Measurements from ENCODE around the gene RAB11FIP5.

RAB11FIP5 gene

GRCh38 chr2:73034661-73035375 lies 77.9 kb downstream of the RAB11FIP5 start:
- POLR2A ChIA-PET, result interaction anchor here (0.7 kb wide), 2 partner anchors 29 to 1496 kb away, joined by 3 to 13 read pairs; no protein-coding TSS in a partner anchor
- TF ChIP-seq CTCF (IDR thresholded peaks at IDR 0.05; ENCODE audit: control extremely low read depth, extremely low read depth, low read depth, missing control alignments), result no peak
- CTCF ChIA-PET, result interaction anchor here (1.0 kb wide), 1 partner anchor 51 kb away, joined by 4 read pairs; no protein-coding TSS in a partner anchor
- DNase-seq (ENCODE audit: extremely low spot score), result no peak

GRCh38 chr2:73033766-73034381 lies 78.9 kb downstream of the RAB11FIP5 start:
- no peak for DNase-seq (ENCODE audit: extremely low spot score)
- ChIA-PET POLR2A (no interaction called here), CTCF (no interaction called here)

GRCh38 chr2:73033142-73033765 lies 79.5 kb downstream of the RAB11FIP5 start:
- no peak for TF ChIP-seq CTCF (IDR thresholded peaks at IDR 0.05; ENCODE audit: control extremely low read depth, extremely low read depth, low read depth, missing control alignments)
- CTCF ChIA-PET, result interaction anchor here (1.5 kb wide), 1 partner anchor 144 kb away, joined by 4 read pairs; no protein-coding TSS in a partner anchor
- POLR2A ChIA-PET, result no interaction called here
- no peak for DNase-seq (ENCODE audit: extremely low spot score)

More at GRCh38 chr2:73033766-73034381, 78.9 kb downstream of the RAB11FIP5 start:
- TF ChIP-seq CTCF (IDR thresholded peaks at IDR 0.05; ENCODE audit: control extremely low read depth, extremely low read depth, low read depth, missing control alignments), result no peak

GRCh38 chr2:73032702-73033097 lies 80.0 kb downstream of the RAB11FIP5 start:
- CTCF ChIA-PET, result interaction anchor here (1.3 to 1.5 kb wide), 2 partner anchors 39 to 144 kb away, joined by 3 to 4 read pairs; no protein-coding TSS in a partner anchor
- DNase-seq (ENCODE audit: extremely low spot score), result no peak
- POLR2A ChIA-PET, result no interaction called here

GRCh38 chr2:73031725-73032701 lies 80.7 kb downstream of the RAB11FIP5 start:
- POLR2A ChIA-PET, result no interaction called here

More at GRCh38 chr2:73032702-73033097, 80.0 kb downstream of the RAB11FIP5 start:
- TF ChIP-seq CTCF (IDR thresholded peaks at IDR 0.05; ENCODE audit: control extremely low read depth, extremely low read depth, low read depth, missing control alignments), result no peak

More at GRCh38 chr2:73031725-73032701, 80.7 kb downstream of the RAB11FIP5 start:
- TF ChIP-seq CTCF (IDR thresholded peaks at IDR 0.05; ENCODE audit: control extremely low read depth, extremely low read depth, low read depth, missing control alignments), result no peak
- DNase-seq (ENCODE audit: extremely low spot score), result no peak
- CTCF ChIA-PET, result interaction anchor here (1.0 to 1.5 kb wide), 4 partner anchors 13 to 145 kb away, joined by 3 to 4 read pairs (median 3); no protein-coding TSS in a partner anchor
